HepG2 (cell line): ENCODE measurements around the gene MEX3A. TPM values are rescaled to one million over a fixed set of nuclear protein-coding genes. Genes with fewer than 3 reads are reported as not detected.
A peak's percentile ranks its signal among the peaks of the same experiment; 100 is the strongest.

ENCODE experiments used
- AHR ChIP-seq: IDR thresholded peaks from 2 replicates; pipeline ENCODE4 v1.6.1; 2018; ENCODE audit warnings: missing genetic modification reagents, missing compliant biosample characterization
- CBX2 ChIP-seq, 2 experiments: fragments of 200-600 bp in 1 of 2; sonication (generic); formaldehyde crosslinking in 1 of 2; IDR thresholded peaks; 2 replicates each; pipeline versions ENCODE4 v1.7.0 to v1.8.1; 2018 to 2022; ENCODE audit warnings: low read depth in 2 of 2, low read length in 1 of 2, mild to moderate bottlenecking in 1 of 2, missing genetic modification reagents in 1 of 2
- ETS1 ChIP-seq: sonication (generic); formaldehyde crosslinking; IDR thresholded peaks from 2 replicates; pipeline ENCODE4 v1.4.0; 2020; ENCODE audit warnings: missing genetic modification reagents
- FOXO4 ChIP-seq: sonication (generic); formaldehyde crosslinking; conservative IDR thresholded peaks from 2 replicates; pipeline ENCODE4 v1.8.1; 2023; ENCODE audit warnings: missing genetic modification reagents
- GRHL1 ChIP-seq: sonication (generic); formaldehyde crosslinking; conservative IDR thresholded peaks from 2 replicates; pipeline ENCODE4 v1.8.0; 2022; ENCODE audit warnings: missing genetic modification reagents
- HNRNPH1 ChIP-seq: fragments of 200-400 bp; formaldehyde crosslinking; optimal IDR thresholded peaks from 2 replicates; pipeline ENCODE3; 2017; ENCODE audit warnings: mild to moderate bottlenecking, low read depth, low read length
- MTERF4 ChIP-seq: sonication (generic); formaldehyde crosslinking; IDR thresholded peaks from 2 replicates; pipeline ENCODE4 v1.8.0; 2023; ENCODE audit warnings: mild to moderate bottlenecking, missing genetic modification reagents
- PAX8 ChIP-seq: sonication (generic); formaldehyde crosslinking; IDR thresholded peaks from 2 replicates; pipeline ENCODE4 v1.8.0; 2022; ENCODE audit warnings: mild to moderate bottlenecking, missing genetic modification reagents, borderline replicate concordance
- RCOR2 ChIP-seq: IDR thresholded peaks from 2 replicates; pipeline ENCODE4 v1.6.1; 2016; ENCODE audit warnings: missing biosample characterization, missing genetic modification reagents
- SAFB2 ChIP-seq: sonication (generic); formaldehyde crosslinking; IDR thresholded peaks from 2 replicates; pipeline ENCODE4 v1.5.1; 2020; ENCODE audit warnings: missing genetic modification reagents, low read depth, mild to moderate bottlenecking, borderline replicate concordance
- SMARCE1 ChIP-seq: fragments of 450-650 bp; IDR thresholded peaks from 2 replicates; pipeline ENCODE4 v1.6.1; 2017; ENCODE audit warnings: borderline replicate concordance
- SOX13 ChIP-seq, 3 experiments: fragments of 450-650 bp in 1 of 3; sonication (generic) in 1 of 3; formaldehyde crosslinking in 1 of 3; IDR thresholded peaks in 2 of 3; conservative IDR thresholded peaks in 1 of 3; 2 replicates each; pipeline versions ENCODE4 v1.5.0 to v1.6.1; 2016 to 2020; ENCODE audit warnings: antibody characterized with exemption in 1 of 3, mild to moderate bottlenecking in 1 of 3, missing compliant biosample characterization in 1 of 3, missing genetic modification reagents in 1 of 3, moderate library complexity in 1 of 3
- ZNF30 ChIP-seq: sonication (generic); formaldehyde crosslinking; IDR thresholded peaks from 2 replicates; pipeline ENCODE4 v1.5.0; 2020; ENCODE audit warnings: mild to moderate bottlenecking, missing genetic modification reagents
- ZNF441 ChIP-seq: sonication (generic); formaldehyde crosslinking; IDR thresholded peaks from 2 replicates; pipeline ENCODE4 v1.7.0; 2021; ENCODE audit warnings: missing genetic modification reagents, borderline replicate concordance
- ZNF547 ChIP-seq: sonication (generic); formaldehyde crosslinking; IDR thresholded peaks from 2 replicates; pipeline ENCODE4 v1.5.1; 2020; ENCODE audit warnings: mild to moderate bottlenecking, missing genetic modification reagents
- ZNF574 ChIP-seq: sonication (generic); formaldehyde crosslinking; IDR thresholded peaks from 2 replicates; pipeline ENCODE4 v1.4.0; 2020; ENCODE audit warnings: missing genetic modification reagents
- ZNF577 ChIP-seq: sonication (generic); formaldehyde crosslinking; IDR thresholded peaks from 2 replicates; pipeline ENCODE4 v1.4.0; 2020; ENCODE audit warnings: mild to moderate bottlenecking, low read depth, missing genetic modification reagents, borderline replicate concordance
- ZNF749 ChIP-seq: sonication (generic); formaldehyde crosslinking; IDR thresholded peaks from 2 replicates; pipeline ENCODE4 v1.8.0; 2022; ENCODE audit warnings: mild to moderate bottlenecking, missing genetic modification reagents, moderate library complexity, borderline replicate concordance
- ZZZ3 ChIP-seq: sonication (generic); formaldehyde crosslinking; IDR thresholded peaks from 2 replicates; pipeline ENCODE4 v1.4.0; 2020; ENCODE audit warnings: missing genetic modification reagents, mild to moderate bottlenecking, borderline replicate concordance
- polyA plus RNA-seq, 8 experiments: library from polyadenylated mRNA; depleted of rRNA in 3 of 8; stranded (reverse) in 7 of 8; unstranded in 1 of 8; fragments of >200 nt; fragmentation: Illumina TruSeq in 4 of 8; extraction: Trizol in 4 of 8; gene quantifications; 2 replicates each; pipeline versions ENCODE4 v1.2.1 to v1.2.3, GENCODE V29; 2011 to 2016; ENCODE audit warnings: low read depth in 4 of 8, missing spikeins in 1 of 8, mixed read lengths in 1 of 8; ENCODE audit not compliant: insufficient read depth in 1 of 8
- total RNA-seq, 5 experiments: library from RNA; depleted of rRNA; stranded (reverse); fragments of >200 nt; fragmentation: Illumina TruSeq; extraction: Trizol; gene quantifications; 2 replicates each; pipeline ENCODE4 v1.2.3, GENCODE V29; 2016; ENCODE audit warnings: low read depth in 1 of 5

The MEX3A gene
- total and polyA plus RNA-seq, 2 of the 13 experiments (the other 11 are each of a cell fraction or from before 2014, with no cell fraction given) = 7.6 to 9.1 TPM

- no peak for TF ChIP-seq GRHL1 (CRISPR knock-in tag)
- no peak for TF ChIP-seq SMARCE1
- TF ChIP-seq AHR (CRISPR knock-in tag) = peak; percentile 95
- TF ChIP-seq RCOR2 (CRISPR knock-in tag) = no peak
- no peak for TF ChIP-seq ZNF749 (CRISPR knock-in tag)
- TF ChIP-seq FOXO4 (CRISPR knock-in tag) = no peak
- no peak; the same call in 1 of the 2 replicates for TF ChIP-seq SAFB2 (CRISPR knock-in tag)
- no peak for TF ChIP-seq CBX2 (IDR thresholded peaks at IDR 0.05; ENCODE audit: low read depth, low read length)
- TF ChIP-seq CBX2 (CRISPR knock-in tag; IDR thresholded peaks at IDR 0.05; ENCODE audit: low read depth) = no peak
- TF ChIP-seq ETS1 (CRISPR knock-in tag) = no peak
- no peak for TF ChIP-seq HNRNPH1
- no peak for TF ChIP-seq PAX8 (CRISPR knock-in tag)
- TF ChIP-seq ZNF441 (CRISPR knock-in tag) = no peak; the same call in 1 of the 2 replicates
- TF ChIP-seq ZNF574 (CRISPR knock-in tag) = peak; percentile 98
- TF ChIP-seq MTERF4 (CRISPR knock-in tag) = no peak
- TF ChIP-seq ZNF30 (CRISPR knock-in tag) = 0 out of 2 replicates have a peak, but pooled peaks have one; percentile 19
- TF ChIP-seq ZNF547 (CRISPR knock-in tag) = peak; percentile 44; the same call in 1 of the 2 replicates
- 0 out of 2 replicates have a peak, but pooled peaks have one; percentile 58 for TF ChIP-seq ZZZ3 (CRISPR knock-in tag)
- TF ChIP-seq ZNF577 = no peak
- no peak for TF ChIP-seq SOX13 (IDR thresholded peaks at IDR 0.05)
- TF ChIP-seq SOX13 (CRISPR knock-in tag; conservative IDR thresholded peaks at IDR 0.05 in 1 of 2, IDR thresholded peaks at IDR 0.05 in 1 of 2) = peak in 1 of 2 experiments; percentile 62; a peak in 1 of 4 replicates
Observed at GRCh38 chr1:156054500-156055280, 27.6 kb downstream of the MEX3A start, which contains the start of gene LAMTOR2 (continued).
